CD8-positive, alpha-beta memory T cell (primary cell): ENCODE measurements around the gene RPL21. TPM values are rescaled to one million over a fixed set of nuclear protein-coding genes. Genes with fewer than 3 reads are reported as not detected.
"Not testable (repeated sequence)": the region's sequence is repeated elsewhere in the genome, so short reads cannot be mapped to it uniquely, and the experiment has no call there.

Experiments
- CTCF ChIA-PET: fragments of 350-600 bp; sonication (Branson Sonifier 250); formaldehyde crosslinking; loops from one replicate; lab custom pipeline; 2021; ENCODE audit warnings: antibody characterized with exemption; lab: Charles Lee
- POLR2A ChIA-PET: fragments of 350-600 bp; sonication (Branson Sonifier 250); formaldehyde crosslinking; loops from one replicate; lab custom pipeline; 2021; ENCODE audit warnings: antibody characterized with exemption; lab: Charles Lee
- DNase-seq, 5 donors: peaks; one replicate each; pipeline versions ENCODE4 v3.0.0 to v3.0.0-alpha.2; 2020 to 2022; ENCODE audit warnings: mixed read lengths in 1 of 5
- H3K27ac ChIP-seq: one replicate; pipeline ENCODE4 v1.7.0; 2013; ENCODE audit warnings: low read depth, mild to moderate bottlenecking, low read length, moderate library complexity
- H3K27me3 ChIP-seq: 2 replicates; pipeline ENCODE4 v1.7.0; 2013; ENCODE audit warnings: low read length, mild to moderate bottlenecking; ENCODE audit not compliant: insufficient read depth, poor library complexity, severe bottlenecking
- H3K36me3 ChIP-seq: 2 replicates; pipeline ENCODE4 v1.7.0; 2013; ENCODE audit warnings: mild to moderate bottlenecking, low read length, moderate library complexity; ENCODE audit not compliant: insufficient read depth
- H3K4me1 ChIP-seq: 2 replicates; pipeline ENCODE4 v1.7.0; 2013; ENCODE audit warnings: mild to moderate bottlenecking, low read length, moderate library complexity; ENCODE audit not compliant: insufficient read depth
- H3K4me3 ChIP-seq: 2 replicates; pipeline ENCODE4 v1.7.0; 2013; ENCODE audit warnings: mild to moderate bottlenecking, low read length
- H3K9me3 ChIP-seq: 2 replicates; pipeline ENCODE4 v1.7.0; 2013; ENCODE audit warnings: mild to moderate bottlenecking, low read length
- H3K27ac Mint-ChIP-seq, 8 donors: one replicate each; pipeline ENCODE4 v1.8.0; 2020 to 2021; ENCODE audit warnings: mixed read lengths in 8 of 8, mild to moderate bottlenecking in 6 of 8, inconsistent platforms in 3 of 8, moderate library complexity in 3 of 8
- H3K27me3 Mint-ChIP-seq, 2 donors: one replicate each; pipeline ENCODE4 v1.8.0; 2020 to 2021; ENCODE audit warnings: mixed read lengths in 2 of 2, mild to moderate bottlenecking in 1 of 2, moderate library complexity in 1 of 2
- H3K36me3 Mint-ChIP-seq, 3 donors: one replicate each; pipeline ENCODE4 v1.8.0; 2020 to 2021; ENCODE audit warnings: mixed read lengths in 3 of 3, inconsistent platforms in 1 of 3, mild to moderate bottlenecking in 1 of 3
- H3K4me1 Mint-ChIP-seq, 3 donors: one replicate each; pipeline ENCODE4 v1.8.0; 2020 to 2021; ENCODE audit warnings: mixed read lengths in 3 of 3, inconsistent platforms in 1 of 3, mild to moderate bottlenecking in 1 of 3
- H3K4me3 Mint-ChIP-seq, 7 donors: one replicate each; pipeline ENCODE4 v1.8.0; 2020 to 2021; ENCODE audit warnings: mixed read lengths in 7 of 7, mild to moderate bottlenecking in 6 of 7, moderate library complexity in 4 of 7, inconsistent platforms in 2 of 7
- H3K9me3 Mint-ChIP-seq, 5 donors: one replicate each; pipeline ENCODE4 v1.8.0; 2020 to 2022; ENCODE audit warnings: mixed read lengths in 5 of 5, mild to moderate bottlenecking in 3 of 5, moderate library complexity in 2 of 5, inconsistent platforms in 1 of 5
- polyA plus RNA-seq: library from polyadenylated mRNA; unstranded; fragments of 300-500 nt; fragmentation: Illumina TruSeq; gene quantifications from one replicate; pipeline ENCODE4 v1.2.3, GENCODE V29; 2021
- total RNA-seq, 2 experiments: library from RNA; stranded (reverse); gene quantifications; one replicate each; pipeline ENCODE4 v1.2.3, GENCODE V29; 2021

RPL21 gene
- total and polyA plus RNA-seq, 3 experiments from 2014 or later, result 1,206 to 6,715 (median 1,216) TPM

DNA sequence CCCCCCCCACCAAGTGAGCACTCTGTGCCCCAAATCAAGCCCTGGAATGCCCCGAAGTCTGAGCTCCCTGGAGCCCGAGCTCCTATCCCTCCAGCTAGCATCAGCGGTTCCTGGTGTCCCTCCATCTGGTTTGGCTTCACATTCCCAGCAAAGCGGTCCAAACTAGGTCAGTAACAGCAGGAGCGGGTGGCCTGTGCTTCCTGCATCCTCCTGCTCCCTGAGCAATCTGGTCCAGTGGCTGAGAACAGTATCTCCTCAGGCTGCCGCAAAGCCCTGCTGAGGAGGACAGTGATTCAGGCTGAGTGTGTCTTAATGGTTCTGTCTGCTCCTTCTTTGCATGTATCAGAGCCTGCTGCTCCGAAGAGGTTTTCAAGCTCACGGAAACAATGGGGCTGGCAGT lies 45.1 kb downstream of the RPL21 start:
- Mint-ChIP-seq H3K27ac (no peak overlapping the region), H3K36me3 (no peaks in the 10 kb centered on the region), H3K4me3 (no peak overlapping the region), H3K4me1 (peaks cover 17 to 21% (median 20%) of the 10 kb centered on the region in 3 donors), H3K9me3 (no peaks in the 10 kb centered on the region), H3K27me3 (peaks cover 11 to 34% of the 10 kb centered on the region in 2 donors)
- H3K27ac ChIP-seq, result no peak overlapping the region
- H3K9me3 ChIP-seq, result no peaks in the 10 kb centered on the region
- H3K4me1 ChIP-seq, result peaks cover 29% of the 10 kb centered on the region
- DNase-seq, result no peak
- H3K27me3 ChIP-seq, result no peaks in the 10 kb centered on the region
- ChIA-PET CTCF (no interaction called here), POLR2A (no interaction called here)
- H3K4me3 ChIP-seq, result no peak overlapping the region
- H3K36me3 ChIP-seq, result no peaks in the 10 kb centered on the region

DNA sequence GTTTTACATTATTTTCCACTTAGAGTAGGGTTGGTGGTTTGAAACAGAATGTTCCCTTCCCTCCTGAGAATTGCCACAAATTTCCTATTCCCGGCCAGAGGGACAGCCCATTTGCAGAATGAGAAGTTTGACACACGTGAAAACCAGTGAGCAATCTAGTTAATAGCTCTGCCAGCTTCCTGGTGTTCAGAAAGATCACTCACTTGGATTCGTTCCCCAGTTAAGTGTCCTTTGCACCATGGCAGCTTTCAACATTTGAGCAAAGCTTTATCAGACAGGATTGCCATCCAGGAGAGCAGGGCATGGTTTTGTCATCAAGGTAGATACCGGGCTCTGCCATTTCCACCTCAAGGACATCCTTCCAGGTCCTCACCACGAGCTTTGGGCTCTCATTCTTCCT lies 47.5 kb downstream of the RPL21 start:
- Histone ChIP-seq H3K9me3 (no peaks in the 10 kb centered on the region), H3K4me1 (peaks cover 28% of the 10 kb centered on the region), H3K36me3 (no peaks in the 10 kb centered on the region), H3K27me3 (no peaks in the 10 kb centered on the region), H3K27ac (no peak overlapping the region), H3K4me3 (no peak overlapping the region)
- H3K27ac Mint-ChIP-seq, result no peak overlapping the region
- ChIA-PET CTCF (interaction anchor here (1.5 kb wide), 1 partner anchor 9 kb away, joined by 4 read pairs; no protein-coding TSS in a partner anchor), POLR2A (no interaction called here)
- no peaks in the 10 kb centered on the region for H3K36me3 Mint-ChIP-seq
- no peak overlapping the region for H3K4me3 Mint-ChIP-seq
- peaks cover 11 to 18% (median 13%) of the 10 kb centered on the region in 3 donors for H3K4me1 Mint-ChIP-seq
- no peak for DNase-seq
- H3K27me3 Mint-ChIP-seq, result peaks cover 9 to 42% of the 10 kb centered on the region in 2 donors
- peaks cover 0 to 4% (median 0%) of the 10 kb centered on the region in 5 donors for H3K9me3 Mint-ChIP-seq

GRCh38 chr13:27300406-27300805 lies 49.0 kb downstream of the RPL21 start:
- H3K27ac Mint-ChIP-seq, H3K4me3 ChIP-seq, H3K27me3 ChIP-seq, H3K4me3 Mint-ChIP-seq, H3K9me3 Mint-ChIP-seq, H3K36me3 Mint-ChIP-seq, POLR2A ChIA-PET, H3K4me1 Mint-ChIP-seq, H3K36me3 ChIP-seq, DNase-seq, H3K9me3 ChIP-seq, H3K27ac ChIP-seq: not testable (repeated sequence)
- peaks cover 9 to 42% of the 10 kb centered on the region in 2 donors for H3K27me3 Mint-ChIP-seq
- CTCF ChIA-PET, result interaction anchor here (2.2 kb wide), 1 partner anchor 30 kb away, joined by 6 read pairs; the partner anchor contains the start of gene RASL11A
- peaks cover 15% of the 10 kb centered on the region for H3K4me1 ChIP-seq

DNA sequence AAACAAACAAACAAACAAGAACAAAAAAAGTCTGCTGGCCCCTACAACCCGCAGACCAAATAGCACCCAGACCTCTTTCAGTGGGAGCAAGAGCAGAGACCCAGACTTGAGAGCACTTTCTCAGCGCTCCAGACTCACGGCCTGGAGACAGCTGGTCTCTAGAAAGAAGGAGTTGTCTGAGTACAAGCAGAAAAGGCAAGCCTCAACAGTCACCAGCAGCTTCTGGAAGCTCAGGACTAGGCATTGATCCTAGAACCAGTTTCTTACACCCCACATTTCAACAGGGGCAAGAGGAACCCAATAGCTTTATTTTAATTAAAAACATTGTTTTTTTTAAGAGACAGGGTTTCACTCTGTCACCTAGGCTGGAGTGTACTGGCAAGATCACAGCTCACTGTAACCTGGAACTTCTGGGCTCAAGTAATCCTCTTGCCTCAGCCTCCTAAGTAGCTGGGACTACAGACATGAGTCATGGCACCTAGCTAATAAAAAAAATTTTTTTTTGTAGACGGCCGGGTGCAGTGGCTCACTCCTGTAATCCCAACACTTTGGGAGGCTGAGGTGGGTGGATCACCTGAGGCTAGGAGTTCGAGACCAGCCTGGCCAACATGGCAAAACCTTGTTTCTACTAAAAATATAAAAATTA lies 49.7 kb downstream of the RPL21 start:
- Mint-ChIP-seq H3K27ac (no peak overlapping the region), H3K4me3 (no peak overlapping the region), H3K9me3 (peaks cover 0 to 4% (median 0%) of the 10 kb centered on the region in 5 donors), H3K36me3 (no peaks in the 10 kb centered on the region), H3K4me1 (peaks cover 0 to 7% (median 4%) of the 10 kb centered on the region in 3 donors), H3K27me3 (peaks cover 9 to 42% of the 10 kb centered on the region in 2 donors)
- no peaks in the 10 kb centered on the region for H3K9me3 ChIP-seq
- H3K36me3 ChIP-seq, result no peaks in the 10 kb centered on the region
- H3K27me3 ChIP-seq, result no peaks in the 10 kb centered on the region
- H3K4me3 ChIP-seq, result no peak overlapping the region
- H3K27ac ChIP-seq, result no peak overlapping the region
- POLR2A ChIA-PET, result no interaction called here
- DNase-seq, result no peak
- peaks cover 15% of the 10 kb centered on the region for H3K4me1 ChIP-seq
- CTCF ChIA-PET, result interaction anchor here (2.2 kb wide), 1 partner anchor 31 kb away, joined by 6 read pairs; the partner anchor contains the start of gene RASL11A

DNA sequence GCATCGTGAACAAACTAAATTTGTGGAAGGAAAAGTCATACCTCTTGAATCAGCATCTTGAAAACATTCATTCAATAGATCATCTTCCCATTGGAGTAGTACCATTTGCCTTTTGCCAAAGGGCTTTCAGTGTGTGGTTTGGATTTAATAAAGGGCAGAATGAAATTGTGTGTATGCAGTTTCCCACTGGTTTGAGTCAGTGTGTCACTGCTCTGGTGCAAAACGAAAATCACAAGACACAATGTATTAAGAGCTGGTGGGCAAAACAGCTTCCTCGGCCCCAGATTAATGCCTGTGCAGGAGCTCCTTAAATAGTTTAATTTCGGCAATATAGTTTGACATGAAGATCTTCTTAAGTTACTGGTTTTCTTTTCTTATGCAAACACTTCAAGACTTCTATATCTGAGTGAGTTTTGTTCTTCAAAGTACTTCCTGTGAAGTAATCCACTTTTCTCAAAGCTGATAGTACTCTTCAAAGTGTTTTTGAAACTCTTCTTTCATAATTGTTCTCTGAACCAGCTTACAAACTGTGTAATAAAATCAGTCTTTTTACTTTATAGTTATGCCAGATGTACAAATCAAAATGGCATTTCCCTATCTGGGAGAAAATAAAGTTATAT lies 51.4 kb downstream of the RPL21 start:
- Histone ChIP-seq H3K27ac (no peak overlapping the region), H3K27me3 (no peaks in the 10 kb centered on the region), H3K4me3 (no peak overlapping the region), H3K4me1 (peaks cover 15% of the 10 kb centered on the region), H3K9me3 (no peaks in the 10 kb centered on the region), H3K36me3 (no peaks in the 10 kb centered on the region)
- Mint-ChIP-seq H3K27me3 (peaks cover 9 to 37% of the 10 kb centered on the region in 2 donors), H3K27ac (no peak overlapping the region), H3K4me3 (no peak overlapping the region), H3K4me1 (peaks cover 0 to 7% (median 4%) of the 10 kb centered on the region in 3 donors), H3K36me3 (no peaks in the 10 kb centered on the region), H3K9me3 (peaks cover 0 to 4% (median 0%) of the 10 kb centered on the region in 5 donors)
- peak in 1 of 5 donors; percentile 44 for DNase-seq
- ChIA-PET CTCF (no interaction called here), POLR2A (no interaction called here)

GRCh38 chr13:27304099-27304498 lies 52.7 kb downstream of the RPL21 start:
- POLR2A ChIA-PET, result no interaction called here
- no peaks in the 10 kb centered on the region for H3K27me3 ChIP-seq
- H3K27me3 Mint-ChIP-seq, result peaks cover 11 to 26% of the 10 kb centered on the region in 2 donors

GRCh38 chr13:27304611-27305010 lies 53.3 kb downstream of the RPL21 start:
- Histone ChIP-seq H3K4me1 (peaks cover 15% of the 10 kb centered on the region), H3K27me3 (no peaks in the 10 kb centered on the region), H3K9me3 (no peaks in the 10 kb centered on the region), H3K4me3 (no peak overlapping the region), H3K36me3 (no peaks in the 10 kb centered on the region), H3K27ac (no peak overlapping the region)
- no peaks in the 10 kb centered on the region for H3K36me3 Mint-ChIP-seq
- CTCF ChIA-PET, result no interaction called here
- H3K4me1 Mint-ChIP-seq, result peaks cover 0 to 7% (median 4%) of the 10 kb centered on the region in 3 donors
- H3K9me3 Mint-ChIP-seq, result peaks cover 0 to 4% (median 0%) of the 10 kb centered on the region in 5 donors
- no peak for DNase-seq
- peak overlapping the region in 1 of 8 donors; percentile 47 for H3K27ac Mint-ChIP-seq
- peaks cover 7 to 20% of the 10 kb centered on the region in 2 donors for H3K27me3 Mint-ChIP-seq
- no peak overlapping the region for H3K4me3 Mint-ChIP-seq
- POLR2A ChIA-PET, result no interaction called here

More at GRCh38 chr13:27304099-27304498, 52.7 kb downstream of the RPL21 start:
- H3K9me3 Mint-ChIP-seq, result peaks cover 0 to 4% (median 0%) of the 10 kb centered on the region in 5 donors
- CTCF ChIA-PET, result no interaction called here
- Histone ChIP-seq H3K4me1 (peaks cover 15% of the 10 kb centered on the region), H3K4me3 (no peak overlapping the region), H3K9me3 (no peaks in the 10 kb centered on the region), H3K27ac (no peak overlapping the region), H3K36me3 (no peaks in the 10 kb centered on the region)
- H3K27ac Mint-ChIP-seq, result no peak overlapping the region
- DNase-seq, result no peak
- peaks cover 0 to 7% (median 4%) of the 10 kb centered on the region in 3 donors for H3K4me1 Mint-ChIP-seq
- H3K4me3 Mint-ChIP-seq, result no peak overlapping the region
- H3K36me3 Mint-ChIP-seq, result no peaks in the 10 kb centered on the region
